ENCODE measurements around the gene ATP2B2. TPM values are rescaled to one million over a fixed set of nuclear protein-coding genes. Genes with fewer than 3 reads are reported as not detected.

Gene ATP2B2
- total and polyA plus RNA-seq, 9 of the 15 experiments (the other 6 are each of a cell fraction or from before 2014, with no cell fraction given): 0.06 TPM; not detected in 8

- TF ChIP-seq ZZZ3 (IDR thresholded peaks at IDR 0.05) (no peak), ZBTB49 (CRISPR knock-in tag; IDR thresholded peaks at IDR 0.05; ENCODE audit: borderline replicate concordance) (no peak), IFI16 (CRISPR knock-in tag; IDR thresholded peaks at IDR 0.05) (no peak), HDAC1 (IDR thresholded peaks at IDR 0.05) (no peak), RFX5 (IDR thresholded peaks at IDR 0.05; ENCODE audit: low read depth, low read length) (no peak), MCM7 (IDR thresholded peaks at IDR 0.05) (no peak), ARID4B (CRISPR knock-in tag; IDR thresholded peaks at IDR 0.05) (0 out of 2 replicates have a peak, but pooled peaks have one; percentile 19), GABPB1 (CRISPR knock-in tag; IDR thresholded peaks at IDR 0.05) (0 out of 2 replicates have a peak, but pooled peaks have one; percentile 29), TFAP4 (CRISPR knock-in tag; IDR thresholded peaks at IDR 0.05; ENCODE audit: borderline replicate concordance) (0 out of 2 replicates have a peak, but pooled peaks have one; percentile 22), ZNF212 (CRISPR knock-in tag; IDR thresholded peaks at IDR 0.05) (no peak), PCBP2 (IDR thresholded peaks at IDR 0.05; ENCODE audit: low read depth, low read length, poor library complexity, severe bottlenecking) (no peak), SIX5 (IDR thresholded peaks at IDR 0.05; ENCODE audit: borderline replicate concordance in 1 of 2, insufficient read depth in 1 of 2, low read depth in 1 of 2, low read length in 2 of 2) (no peak), TSC22D4 (tag; IDR thresholded peaks at IDR 0.05) (no peak), ZSCAN29 (IDR thresholded peaks at IDR 0.05) (no peak), ZNF785 (CRISPR knock-in tag; IDR thresholded peaks at IDR 0.05) (no peak), ZBTB33 (CRISPR knock-in tag; IDR thresholded peaks at IDR 0.05) (no peak), ZNF224 (CRISPR knock-in tag; IDR thresholded peaks at IDR 0.05) (no peak), EGR1 (conservative IDR thresholded peaks at IDR 0.05) (no peak), XRCC5 (IDR thresholded peaks at IDR 0.05; ENCODE audit: low read depth, low read length) (no peak)
These were observed 225.2 kb downstream of the ATP2B2 start (continued) for GRCh38 chr3:10280177-10280529.
